Esophagus (tissue), 2 donors: ENCODE results near the gene LCNL1. TPM values are rescaled to one million over a fixed set of nuclear protein-coding genes. Genes with fewer than 3 reads are reported as not detected.
"Not testable (repeated sequence)": the region's sequence is repeated elsewhere in the genome, so short reads cannot be mapped to it uniquely, and the experiment has no call there.

Experiments used
- H3K27ac ChIP-seq, 2 donors: one replicate each; pipeline ENCODE4 v1.5.1; 2013; ENCODE audit warnings: low read depth in 2 of 2, mild to moderate bottlenecking in 2 of 2, inconsistent platforms in 1 of 2, low read length in 1 of 2, moderate library complexity in 1 of 2
- H3K27me3 ChIP-seq, 2 donors: one replicate each; pipeline ENCODE4 v1.6.1; 2013; ENCODE audit warnings: low read length in 2 of 2, control low read depth in 1 of 2, mild to moderate bottlenecking in 1 of 2; ENCODE audit not compliant: insufficient read depth in 2 of 2, control insufficient read depth in 1 of 2
- H3K36me3 ChIP-seq, 2 donors: one replicate each; pipeline ENCODE4 v1.6.1; 2013; ENCODE audit warnings: low read length in 1 of 2; ENCODE audit not compliant: control insufficient read depth in 2 of 2, insufficient read depth in 2 of 2
- H3K4me1 ChIP-seq, 2 donors: one replicate each; pipeline ENCODE4 v1.6.1; 2013; ENCODE audit warnings: low read length in 1 of 2; ENCODE audit not compliant: control insufficient read depth in 2 of 2, insufficient read depth in 2 of 2
- H3K4me3 ChIP-seq, 2 donors: one replicate each; pipeline ENCODE4 v1.5.1; 2013; ENCODE audit warnings: low read length in 2 of 2, mild to moderate bottlenecking in 2 of 2, low read depth in 1 of 2, moderate library complexity in 1 of 2
- H3K9me3 ChIP-seq, 2 donors: one replicate each; pipeline ENCODE4 v1.6.1; 2013; ENCODE audit warnings: mild to moderate bottlenecking in 2 of 2, low read depth in 1 of 2, low read length in 1 of 2, moderate library complexity in 1 of 2; ENCODE audit not compliant: control insufficient read depth in 2 of 2, insufficient read depth in 1 of 2
- WGBS, 2 donors: extraction: QIAGEN DNeasy Blood & Tissue Kit; methylation state at CpG; one replicate each; pipeline ENCODE4 v1.1.7; 2013; 5-methylcytosine and 5-hydroxymethylcytosine counted together
- polyA plus RNA-seq, 2 donors: library from polyadenylated mRNA; stranded (reverse); fragments of 200-250 nt; gene quantifications; one replicate each; pipeline ENCODE4 v1.2.3, GENCODE V29; 2013
- donor health status: healthy with polysubstance abuse.
- donor health status: Bipolar disorder and iron deficiency.

The LCNL1 gene
- polyA plus RNA-seq, 2 donors: 0.20 to 0.55 TPM

- Histone ChIP-seq H3K9me3 (no peaks in the 10 kb centered on the region), H3K36me3 (no peaks in the 10 kb centered on the region), H3K4me1 (peaks cover 8 to 20% of the 10 kb centered on the region in 2 donors), H3K27me3 (no peaks in the 10 kb centered on the region), H3K27ac (peak overlapping the region in 1 of 2 donors; percentile 66), H3K4me3 (peak overlapping the region in 1 of 2 donors; percentile 38)
- 25 to 27% methylated on average over 19 of the region's 19 CpGs for WGBS, 2 donors
These were observed 46.5 kb downstream of the LCNL1 start for GRCh38 chr9:137029058-137029936.

- WGBS, 2 donors: 72 to 78% methylated on average over 14 to 15 of the region's 15 CpGs
- H3K36me3 ChIP-seq: no peaks in the 10 kb centered on the region
- no peak overlapping the region for H3K4me3 ChIP-seq
- no peaks in the 10 kb centered on the region for H3K27me3 ChIP-seq
- H3K4me1 ChIP-seq: peaks cover 9 to 22% of the 10 kb centered on the region in 2 donors
- no peak overlapping the region for H3K27ac ChIP-seq
- H3K9me3 ChIP-seq: no peaks in the 10 kb centered on the region
These were observed 47.2 kb downstream of the LCNL1 start for GRCh38 chr9:137030006-137030405.

- H3K4me3 ChIP-seq: peak overlapping the region in 1 of 2 donors; percentile 15
- no peaks in the 10 kb centered on the region for H3K36me3 ChIP-seq
- H3K27ac ChIP-seq: no peak overlapping the region
- H3K27me3 ChIP-seq: no peaks in the 10 kb centered on the region
- peaks cover 14 to 18% of the 10 kb centered on the region in 2 donors for H3K4me1 ChIP-seq
- H3K9me3 ChIP-seq: no peaks in the 10 kb centered on the region
- 78 to 79% methylated on average over 65 of the region's 65 CpGs for WGBS, 2 donors
These were observed 48.0 kb downstream of the LCNL1 start for GRCh38 chr9:137030538-137031527.

GRCh38 chr9:137031904-137032640, 49.3 kb downstream of the LCNL1 start, which contains the start of gene FUT7:
Gene FUT7 (minus strand): TSS chr9:137032088. CDS start chr9:137031991, 97 bp downstream.
- Histone ChIP-seq H3K27me3 (no peaks in the 10 kb centered on the region), H3K27ac (peak within 1 kb of the TSS in 1 of 2 donors; percentile 11), H3K4me3 (peak within 1 kb of the TSS in 1 of 2 donors; percentile 15), H3K4me1 (peaks cover 12 to 14% of the 10 kb centered on the region in 2 donors), H3K9me3 (no peaks in the 10 kb centered on the region), H3K36me3 (no peaks in the 10 kb centered on the region)
- WGBS, 2 donors: 51 to 53% methylated on average over 16 of the region's 16 CpGs

GRCh38 chr9:137032858-137033257, 50.1 kb downstream of the LCNL1 start:
- no peaks in the 10 kb centered on the region for H3K27me3 ChIP-seq
- 75 to 79% methylated on average over 10 of the region's 10 CpGs for WGBS, 2 donors
- peak overlapping the region in 1 of 2 donors; percentile 11 for H3K27ac ChIP-seq
- no peaks in the 10 kb centered on the region for H3K9me3 ChIP-seq
- H3K4me1 ChIP-seq: peaks cover 8 to 9% of the 10 kb centered on the region in 2 donors
- H3K4me3 ChIP-seq: no peak overlapping the region
- no peaks in the 10 kb centered on the region for H3K36me3 ChIP-seq

GRCh38 chr9:137033481-137033880, 50.7 kb downstream of the LCNL1 start:
- H3K27ac ChIP-seq, H3K36me3 ChIP-seq, H3K27me3 ChIP-seq, H3K4me1 ChIP-seq, H3K4me3 ChIP-seq, H3K9me3 ChIP-seq: not testable (repeated sequence)
- WGBS, 2 donors: 86 to 94% methylated on average over 5 of the region's 5 CpGs

GRCh38 chr9:137034039-137034708, 51.4 kb downstream of the LCNL1 start:
- Histone ChIP-seq H3K4me3 (no peak overlapping the region), H3K27ac (peak overlapping the region in 1 of 2 donors; percentile 0), H3K27me3 (no peaks in the 10 kb centered on the region), H3K9me3 (no peaks in the 10 kb centered on the region), H3K4me1 (peaks cover 5 to 6% of the 10 kb centered on the region in 2 donors), H3K36me3 (no peaks in the 10 kb centered on the region)
- 27 to 33% methylated on average over 15 of the region's 15 CpGs for WGBS, 2 donors

GRCh38 chr9:137034709-137035506, 52.1 kb downstream of the LCNL1 start:
- H3K4me1 ChIP-seq: peaks cover 3 to 6% of the 10 kb centered on the region in 2 donors
- no peaks in the 10 kb centered on the region for H3K9me3 ChIP-seq
- H3K4me3 ChIP-seq: no peak overlapping the region
- 10 to 13% methylated on average over 24 of the region's 24 CpGs for WGBS, 2 donors
- no peaks in the 10 kb centered on the region for H3K27me3 ChIP-seq
- peak overlapping the region in 1 of 2 donors; percentile 56 for H3K27ac ChIP-seq
- no peaks in the 10 kb centered on the region for H3K36me3 ChIP-seq
